ENCODE data around the gene COPS9. TPM values are rescaled to one million over a fixed set of nuclear protein-coding genes. Genes with fewer than 3 reads are reported as not detected.

COPS9 gene
- total and polyA plus RNA-seq, 12 donors = 63.7 to 469 (median 152) TPM

DNA sequence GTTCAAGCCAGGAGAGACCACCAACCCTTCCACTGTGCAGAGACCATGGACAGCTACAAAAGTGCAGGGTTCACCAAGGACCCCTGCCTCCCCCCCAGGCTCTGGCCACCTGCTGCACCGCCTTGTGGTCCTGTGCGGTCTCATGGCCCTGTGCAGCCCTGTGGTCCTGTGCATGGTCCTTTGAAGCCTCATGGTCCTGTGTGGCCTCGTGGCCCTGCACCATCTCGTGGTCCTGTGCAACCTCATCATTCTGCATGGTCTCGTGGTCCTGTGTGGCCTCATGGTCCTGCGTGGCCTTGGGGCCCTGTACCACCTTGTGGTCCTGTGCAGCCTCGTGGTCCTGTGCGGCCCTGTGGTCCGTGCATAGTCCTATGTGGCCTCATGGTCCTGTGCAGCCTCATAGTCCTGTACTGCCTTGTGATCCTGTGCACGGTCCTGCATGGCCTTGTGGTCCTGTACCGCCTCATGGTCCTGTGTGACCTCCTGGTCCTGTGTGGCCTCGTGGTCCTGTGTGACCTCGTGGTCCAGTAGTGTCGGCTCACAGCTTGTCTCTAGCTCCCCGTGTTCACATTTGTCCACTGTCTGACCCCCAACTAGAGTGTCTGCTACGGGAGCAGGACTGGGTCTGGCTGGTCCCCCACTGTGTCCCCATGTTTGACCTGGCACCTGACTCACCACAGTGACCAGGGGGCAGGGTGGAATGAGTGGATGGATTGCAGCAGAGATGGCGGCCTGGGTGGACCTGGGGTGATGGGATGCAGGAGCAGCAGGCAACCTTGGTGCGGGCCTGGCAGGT, 24.4 kb upstream of the COPS9 start:
- Histone ChIP-seq H3K27me3 (no peaks in the 10 kb centered on the region), H3K36me3 (replicated peaks in 1 of 2) (no peaks in the 10 kb centered on the region), H3K4me1 (replicated peaks in 1 of 2) (peaks cover 0 to 9% of the 10 kb centered on the region in 2 donors), H3K4me3 (no peak overlapping the region), H3K9me3 (replicated peaks in 1 of 3) (no peaks in the 10 kb centered on the region), H3K27ac (no peak overlapping the region)
- no peak for DNase-seq
- 90 to 96% (median 92%) methylated on average over 5 to 18 of the region's 18 CpGs for WGBS, 4 donors
- intact Hi-C loops (cut with DNase I) = no loop called here
- TF ChIP-seq, protein P1, sequence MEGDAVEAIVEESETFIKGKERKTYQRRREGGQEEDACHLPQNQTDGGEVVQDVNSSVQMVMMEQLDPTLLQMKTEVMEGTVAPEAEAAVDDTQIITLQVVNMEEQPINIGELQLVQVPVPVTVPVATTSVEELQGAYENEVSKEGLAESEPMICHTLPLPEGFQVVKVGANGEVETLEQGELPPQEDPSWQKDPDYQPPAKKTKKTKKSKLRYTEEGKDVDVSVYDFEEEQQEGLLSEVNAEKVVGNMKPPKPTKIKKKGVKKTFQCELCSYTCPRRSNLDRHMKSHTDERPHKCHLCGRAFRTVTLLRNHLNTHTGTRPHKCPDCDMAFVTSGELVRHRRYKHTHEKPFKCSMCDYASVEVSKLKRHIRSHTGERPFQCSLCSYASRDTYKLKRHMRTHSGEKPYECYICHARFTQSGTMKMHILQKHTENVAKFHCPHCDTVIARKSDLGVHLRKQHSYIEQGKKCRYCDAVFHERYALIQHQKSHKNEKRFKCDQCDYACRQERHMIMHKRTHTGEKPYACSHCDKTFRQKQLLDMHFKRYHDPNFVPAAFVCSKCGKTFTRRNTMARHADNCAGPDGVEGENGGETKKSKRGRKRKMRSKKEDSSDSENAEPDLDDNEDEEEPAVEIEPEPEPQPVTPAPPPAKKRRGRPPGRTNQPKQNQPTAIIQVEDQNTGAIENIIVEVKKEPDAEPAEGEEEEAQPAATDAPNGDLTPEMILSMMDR (IDR thresholded peaks at IDR 0.05) = no peak
- TF ChIP-seq POLR2A (IDR thresholded peaks at IDR 0.05) = no peak

DNA sequence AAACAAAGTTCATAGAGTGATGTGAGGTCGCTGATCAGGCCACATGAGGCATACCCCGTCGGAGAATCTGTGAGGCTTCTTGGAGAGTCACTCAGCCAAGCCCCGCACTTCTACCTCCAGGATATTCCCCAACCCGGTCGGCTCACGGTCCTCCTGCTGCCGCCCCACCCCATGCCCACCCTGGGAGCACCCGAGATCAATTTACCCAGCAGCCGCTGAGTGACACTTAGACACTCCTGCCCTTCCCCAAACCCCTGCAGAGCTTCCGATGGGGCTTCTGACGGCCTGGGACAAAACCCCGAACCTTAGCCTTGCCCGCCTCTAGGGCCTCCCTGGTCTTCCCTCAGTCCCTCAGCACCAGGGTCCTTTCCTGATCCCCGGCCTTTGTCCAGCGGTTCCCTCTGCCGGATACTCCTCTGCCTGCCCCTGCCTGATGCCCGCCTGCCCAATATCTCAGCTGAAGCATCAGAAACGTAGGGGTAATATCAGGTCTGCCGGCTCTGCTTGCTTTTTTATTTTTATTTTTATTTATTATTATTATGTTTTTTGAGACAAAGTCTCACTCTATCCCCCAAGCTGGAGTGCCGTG, 23.2 kb upstream of the COPS9 start:
- TF ChIP-seq POLR2A (IDR thresholded peaks at IDR 0.05) = no peak
- TF ChIP-seq, protein P1 (IDR thresholded peaks at IDR 0.05) = no peak
- DNase-seq = no peak
- no peaks in the 10 kb centered on the region for H3K36me3 ChIP-seq (replicated peaks in 1 of 2)
- no peak overlapping the region for H3K4me3 ChIP-seq
- intact Hi-C loops (cut with DNase I) = no loop called here
- H3K27ac ChIP-seq = no peak overlapping the region
- H3K9me3 ChIP-seq (replicated peaks in 1 of 3) = no peaks in the 10 kb centered on the region
- 82 to 92% (median 90%) methylated on average over 17 to 21 of the region's 21 CpGs for WGBS, 4 donors
- no peaks in the 10 kb centered on the region for H3K27me3 ChIP-seq
- peaks cover 0 to 12% of the 10 kb centered on the region in 2 donors for H3K4me1 ChIP-seq (replicated peaks in 1 of 2)

GRCh38 chr2:240157147-240157470, 21.0 kb upstream of the COPS9 start:
- intact Hi-C loops (cut with DNase I) = no loop called here
- H3K9me3 ChIP-seq (replicated peaks in 1 of 3) = no peaks in the 10 kb centered on the region
- no peaks in the 10 kb centered on the region for H3K36me3 ChIP-seq (replicated peaks in 1 of 2)
- no peak for DNase-seq
- no peak overlapping the region for H3K27ac ChIP-seq
- H3K4me1 ChIP-seq (replicated peaks in 1 of 2) = peaks cover 0 to 12% of the 10 kb centered on the region in 2 donors
- H3K27me3 ChIP-seq = no peaks in the 10 kb centered on the region
- no peak for TF ChIP-seq POLR2A (IDR thresholded peaks at IDR 0.05)
- TF ChIP-seq, protein P1 (IDR thresholded peaks at IDR 0.05) = no peak
- 89 to 97% (median 93%) methylated on average over 5 of the region's 5 CpGs for WGBS, 4 donors
- no peak overlapping the region for H3K4me3 ChIP-seq

DNA sequence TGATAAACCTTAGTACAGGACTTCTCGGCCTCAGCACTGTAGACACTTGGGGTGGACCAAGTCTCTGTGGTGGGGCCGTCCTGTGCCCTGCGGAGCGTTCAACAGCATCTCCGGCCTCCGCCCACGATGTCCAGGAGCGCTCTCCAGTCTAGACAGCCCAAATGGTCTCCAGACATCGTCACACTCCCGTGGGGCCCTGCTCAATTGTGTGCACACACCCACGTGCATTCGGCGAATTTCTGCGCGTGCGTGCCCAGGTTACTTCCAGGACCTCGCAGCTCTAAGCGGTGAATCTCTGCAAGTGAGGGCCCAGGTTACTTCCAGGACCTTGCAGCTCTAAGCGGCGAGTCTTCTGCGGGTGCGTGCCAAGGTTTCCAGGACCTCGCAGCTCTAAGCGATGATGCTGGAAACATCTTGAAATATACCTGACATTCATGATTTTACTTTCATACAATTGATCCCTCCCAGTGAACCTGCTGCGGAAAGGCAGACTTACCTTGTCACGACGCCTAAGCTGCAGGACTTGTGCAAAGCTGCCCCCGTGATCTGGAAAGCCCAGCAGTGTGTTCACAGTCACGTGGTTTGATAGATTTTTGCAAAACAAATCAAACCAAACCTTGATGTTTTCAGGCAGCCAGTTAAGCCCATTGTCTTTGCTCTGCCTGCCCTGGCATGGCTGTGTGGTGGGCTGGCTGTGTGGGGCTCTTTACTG, 20.5 kb upstream of the COPS9 start:
- WGBS, 4 donors = 81 to 94% (median 90%) methylated on average over 15 to 29 of the region's 29 CpGs
- H3K27me3 ChIP-seq = no peaks in the 10 kb centered on the region
- no peak overlapping the region for H3K4me3 ChIP-seq
- intact Hi-C loops (cut with DNase I) = no loop called here
- H3K36me3 ChIP-seq (replicated peaks in 1 of 2) = no peaks in the 10 kb centered on the region
- H3K4me1 ChIP-seq (replicated peaks in 1 of 2) = peaks cover 0 to 12% of the 10 kb centered on the region in 2 donors
- DNase-seq = no peak
- no peak overlapping the region for H3K27ac ChIP-seq
- TF ChIP-seq POLR2A (IDR thresholded peaks at IDR 0.05) = no peak
- TF ChIP-seq, protein P1 (IDR thresholded peaks at IDR 0.05) = no peak
- H3K9me3 ChIP-seq (replicated peaks in 1 of 3) = no peaks in the 10 kb centered on the region
